Kidney epithelial cell (primary cell): ENCODE results near the gene FARP1. TPM values are rescaled to one million over a fixed set of nuclear protein-coding genes. Genes with fewer than 3 reads are reported as not detected.

ENCODE experiments used
- DNase-seq: peaks from one replicate; pipeline ENCODE4 v3.0.0-alpha.2; 2010; ENCODE audit warnings: low read depth
- H3K27me3 ChIP-seq: 2 replicates; pipeline ENCODE4 v1.6.0; 2011; ENCODE audit warnings: low read length; ENCODE audit not compliant: control insufficient read depth, insufficient read depth
- H3K36me3 ChIP-seq: 2 replicates; pipeline ENCODE4 v1.5.1; 2011; ENCODE audit warnings: low read length; ENCODE audit not compliant: control insufficient read depth, insufficient read depth
- H3K4me3 ChIP-seq: 2 replicates; pipeline ENCODE4 v1.5.1; 2011; ENCODE audit warnings: low read depth, mild to moderate bottlenecking, control low read depth, low read length
- total RNA-seq: library from RNA; depleted of rRNA; stranded (reverse); fragments of >200 nt; gene quantifications from 2 replicates; pipeline ENCODE4 v1.2.3, GENCODE V29; 2015
- TF ChIP-seq, protein P1 (sequence below): IDR thresholded peaks from 2 replicates; pipeline ENCODE4 v1.5.1; 2011; ENCODE audit warnings: mild to moderate bottlenecking, moderate library complexity, low read length, control low read depth, inconsistent platforms; ENCODE audit not compliant: insufficient read depth, poor library complexity, severe bottlenecking

FARP1 gene, protein sequence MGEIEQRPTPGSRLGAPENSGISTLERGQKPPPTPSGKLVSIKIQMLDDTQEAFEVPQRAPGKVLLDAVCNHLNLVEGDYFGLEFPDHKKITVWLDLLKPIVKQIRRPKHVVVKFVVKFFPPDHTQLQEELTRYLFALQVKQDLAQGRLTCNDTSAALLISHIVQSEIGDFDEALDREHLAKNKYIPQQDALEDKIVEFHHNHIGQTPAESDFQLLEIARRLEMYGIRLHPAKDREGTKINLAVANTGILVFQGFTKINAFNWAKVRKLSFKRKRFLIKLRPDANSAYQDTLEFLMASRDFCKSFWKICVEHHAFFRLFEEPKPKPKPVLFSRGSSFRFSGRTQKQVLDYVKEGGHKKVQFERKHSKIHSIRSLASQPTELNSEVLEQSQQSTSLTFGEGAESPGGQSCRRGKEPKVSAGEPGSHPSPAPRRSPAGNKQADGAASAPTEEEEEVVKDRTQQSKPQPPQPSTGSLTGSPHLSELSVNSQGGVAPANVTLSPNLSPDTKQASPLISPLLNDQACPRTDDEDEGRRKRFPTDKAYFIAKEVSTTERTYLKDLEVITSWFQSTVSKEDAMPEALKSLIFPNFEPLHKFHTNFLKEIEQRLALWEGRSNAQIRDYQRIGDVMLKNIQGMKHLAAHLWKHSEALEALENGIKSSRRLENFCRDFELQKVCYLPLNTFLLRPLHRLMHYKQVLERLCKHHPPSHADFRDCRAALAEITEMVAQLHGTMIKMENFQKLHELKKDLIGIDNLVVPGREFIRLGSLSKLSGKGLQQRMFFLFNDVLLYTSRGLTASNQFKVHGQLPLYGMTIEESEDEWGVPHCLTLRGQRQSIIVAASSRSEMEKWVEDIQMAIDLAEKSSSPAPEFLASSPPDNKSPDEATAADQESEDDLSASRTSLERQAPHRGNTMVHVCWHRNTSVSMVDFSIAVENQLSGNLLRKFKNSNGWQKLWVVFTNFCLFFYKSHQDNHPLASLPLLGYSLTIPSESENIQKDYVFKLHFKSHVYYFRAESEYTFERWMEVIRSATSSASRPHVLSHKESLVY
- 135 and 147 TPM in 2 replicates for total RNA-seq

DNA sequence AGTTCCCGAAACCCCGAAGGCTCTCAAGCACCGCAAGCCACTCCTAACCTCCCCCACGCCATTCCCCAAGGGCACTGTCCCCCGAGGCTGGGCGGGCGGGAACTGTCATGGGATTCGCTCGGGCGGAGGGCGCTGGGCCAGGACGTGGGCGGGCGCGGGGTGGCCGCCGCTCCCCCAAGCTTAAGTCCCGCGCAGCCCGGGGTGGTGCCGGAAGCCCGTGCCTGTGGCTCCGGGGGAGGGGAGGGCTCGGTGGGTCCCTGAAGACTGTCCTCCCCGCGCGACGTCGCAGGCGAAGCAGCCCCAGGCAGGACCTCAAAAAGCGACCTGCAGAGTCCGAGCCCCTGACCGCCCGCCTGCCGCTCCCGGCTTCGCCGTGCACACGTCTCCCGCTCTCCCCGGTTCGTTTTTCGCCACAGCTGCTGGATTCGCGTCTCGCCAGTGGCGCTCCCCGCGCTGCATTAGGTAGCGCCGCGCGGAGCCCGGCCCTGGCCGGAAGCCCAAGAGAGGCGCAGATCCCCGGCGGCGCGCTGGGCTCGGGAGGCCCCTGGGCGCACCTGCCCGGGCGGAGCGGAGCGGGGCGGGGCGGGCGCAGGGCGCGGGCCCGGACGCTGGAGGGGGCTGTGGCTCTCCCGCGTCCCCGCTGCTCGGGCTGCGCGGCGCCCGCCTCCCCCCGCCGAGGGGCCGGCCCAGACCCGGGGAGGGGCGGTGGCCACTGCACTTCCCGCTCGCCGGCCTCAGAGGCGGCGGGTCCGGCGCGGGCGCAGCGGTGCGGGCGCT lies at the start of gene FARP1:
Gene FARP1, plus strand, starts transcription at position 715 of the 777 bp plus-strand sequence. CDS start 70,149 bp downstream, outside the sequence.
- Histone ChIP-seq H3K4me3 (peak within 1 kb of the TSS; percentile 56), H3K27me3 (no peaks in the 10 kb centered on the region)
- DNase-seq: no peak

DNA sequence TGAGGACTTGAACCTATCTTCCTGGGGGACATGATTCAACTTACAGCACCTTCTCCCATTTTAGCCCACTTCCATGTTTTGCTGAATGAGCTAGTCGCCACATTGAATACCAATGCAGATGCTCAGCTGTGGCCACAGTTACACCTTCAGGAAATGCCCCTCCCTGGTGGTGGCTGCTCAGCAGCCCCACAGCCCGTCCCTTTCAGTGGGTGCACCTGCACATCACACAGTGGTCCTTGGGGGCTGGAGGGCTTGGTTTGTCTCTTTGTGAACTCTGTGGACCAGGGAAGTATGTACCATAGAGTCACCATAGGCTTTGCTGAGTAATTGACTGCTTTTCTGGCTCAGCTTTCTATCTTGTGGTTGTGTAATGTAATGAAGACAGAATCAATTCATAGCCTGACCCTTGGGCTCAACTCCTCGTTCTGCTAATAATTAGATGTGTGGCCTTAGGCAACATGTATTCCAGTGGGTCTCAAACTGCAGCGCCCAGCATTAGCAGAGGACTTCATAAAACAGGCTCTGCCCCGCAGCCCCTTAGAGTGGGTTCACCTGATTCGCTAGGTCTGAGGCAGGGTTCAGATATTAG lies 48.1 kb upstream of the FARP1 start:
- H3K27me3 ChIP-seq: no peaks in the 10 kb centered on the region
- TF ChIP-seq, protein P1, sequence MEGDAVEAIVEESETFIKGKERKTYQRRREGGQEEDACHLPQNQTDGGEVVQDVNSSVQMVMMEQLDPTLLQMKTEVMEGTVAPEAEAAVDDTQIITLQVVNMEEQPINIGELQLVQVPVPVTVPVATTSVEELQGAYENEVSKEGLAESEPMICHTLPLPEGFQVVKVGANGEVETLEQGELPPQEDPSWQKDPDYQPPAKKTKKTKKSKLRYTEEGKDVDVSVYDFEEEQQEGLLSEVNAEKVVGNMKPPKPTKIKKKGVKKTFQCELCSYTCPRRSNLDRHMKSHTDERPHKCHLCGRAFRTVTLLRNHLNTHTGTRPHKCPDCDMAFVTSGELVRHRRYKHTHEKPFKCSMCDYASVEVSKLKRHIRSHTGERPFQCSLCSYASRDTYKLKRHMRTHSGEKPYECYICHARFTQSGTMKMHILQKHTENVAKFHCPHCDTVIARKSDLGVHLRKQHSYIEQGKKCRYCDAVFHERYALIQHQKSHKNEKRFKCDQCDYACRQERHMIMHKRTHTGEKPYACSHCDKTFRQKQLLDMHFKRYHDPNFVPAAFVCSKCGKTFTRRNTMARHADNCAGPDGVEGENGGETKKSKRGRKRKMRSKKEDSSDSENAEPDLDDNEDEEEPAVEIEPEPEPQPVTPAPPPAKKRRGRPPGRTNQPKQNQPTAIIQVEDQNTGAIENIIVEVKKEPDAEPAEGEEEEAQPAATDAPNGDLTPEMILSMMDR: no peak
- no peaks in the 10 kb centered on the region for H3K36me3 ChIP-seq
- no peak for DNase-seq
- no peak overlapping the region for H3K4me3 ChIP-seq

More for the DNA sequence above, at the start of gene FARP1:
- TF ChIP-seq, protein P1: no peak
- no peaks in the 10 kb centered on the region for H3K36me3 ChIP-seq

DNA sequence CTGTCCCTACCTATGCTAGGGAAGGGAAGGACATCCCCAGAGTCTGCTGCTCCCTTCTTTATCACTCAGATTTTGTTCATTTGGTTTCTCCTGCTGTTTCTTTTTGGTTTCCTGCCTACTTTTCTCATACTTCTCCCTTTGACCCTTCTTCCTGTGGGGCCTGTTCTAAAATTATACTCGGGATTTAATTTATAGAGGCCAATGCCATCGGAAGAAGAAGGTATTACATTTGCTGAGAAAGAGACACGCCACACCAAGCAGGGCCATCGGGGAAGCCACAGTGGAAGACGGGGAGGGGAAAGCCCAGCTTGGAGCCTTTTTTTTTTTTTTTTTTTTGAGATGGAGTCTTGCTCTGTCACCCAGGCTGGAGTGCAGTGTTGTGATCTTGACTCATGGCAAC lies 46.8 kb upstream of the FARP1 start:
- no peak for DNase-seq
- TF ChIP-seq, protein P1: no peak
- Histone ChIP-seq H3K27me3 (no peaks in the 10 kb centered on the region), H3K36me3 (no peaks in the 10 kb centered on the region), H3K4me3 (no peak overlapping the region)

DNA sequence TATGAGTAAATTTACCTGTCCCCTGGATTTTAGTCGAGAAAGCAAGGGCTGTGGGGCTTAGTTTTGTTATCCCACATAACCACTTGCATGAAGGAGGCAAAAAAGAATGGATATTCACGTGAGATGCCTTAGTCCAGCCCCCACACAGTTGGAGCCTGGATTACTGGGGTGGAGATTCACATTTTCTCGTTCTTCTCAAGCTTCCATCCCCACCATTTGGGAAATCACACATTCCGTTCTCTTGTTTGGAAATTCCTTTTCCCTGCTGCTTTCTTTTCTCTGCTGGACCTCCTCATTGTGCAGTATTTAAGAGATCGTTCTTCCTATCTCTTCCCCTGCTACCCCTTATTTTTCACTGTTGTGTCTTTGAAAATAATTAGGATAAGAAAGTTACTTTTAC lies 45.1 kb upstream of the FARP1 start:
- DNase-seq: no peak
- H3K27me3 ChIP-seq: no peaks in the 10 kb centered on the region
- H3K36me3 ChIP-seq: no peaks in the 10 kb centered on the region
- H3K4me3 ChIP-seq: no peak overlapping the region
- TF ChIP-seq, protein P1: no peak

DNA sequence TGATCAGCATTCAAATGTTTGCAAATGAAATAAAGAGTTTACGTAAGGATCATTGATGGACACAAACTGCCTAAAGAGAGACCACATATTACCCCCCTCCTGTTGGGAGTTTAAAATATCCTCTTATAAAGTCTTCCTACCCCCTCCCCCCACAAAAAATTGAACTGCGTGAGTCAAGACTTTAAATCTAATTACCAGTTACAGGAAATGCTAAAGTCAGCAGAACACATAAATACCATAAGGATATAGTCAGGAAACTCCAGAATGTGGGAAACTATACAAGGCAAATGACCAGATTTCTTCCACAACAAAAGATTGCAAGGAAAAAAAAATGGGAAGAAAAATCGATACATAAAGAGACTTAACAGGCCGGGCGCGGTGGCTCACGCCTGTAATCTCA lies 44.4 kb upstream of the FARP1 start:
- no peak for DNase-seq
- Histone ChIP-seq H3K27me3 (no peaks in the 10 kb centered on the region), H3K36me3 (no peaks in the 10 kb centered on the region), H3K4me3 (no peak overlapping the region)
- TF ChIP-seq, protein P1: no peak
